Skeletal muscle satellite cell (primary cell): Measurements from ENCODE around the gene TOR1AIP1. TPM values are rescaled to one million over a fixed set of nuclear protein-coding genes. Genes with fewer than 3 reads are reported as not detected.
"Not testable (repeated sequence)": the region's sequence is repeated elsewhere in the genome, so short reads cannot be mapped to it uniquely, and the experiment has no call there.

Experiments used
- H3K27me3 ChIP-seq: 2 replicates; pipeline ENCODE4 v1.7.0; 2013; ENCODE audit warnings: low read length; ENCODE audit not compliant: control insufficient read depth, insufficient read depth
- H3K36me3 ChIP-seq: 2 replicates; pipeline ENCODE4 v1.7.0; 2013; ENCODE audit warnings: mild to moderate bottlenecking, control low read depth, low read length; ENCODE audit not compliant: insufficient read depth
- H3K4me1 ChIP-seq: 2 replicates; pipeline ENCODE4 v1.7.0; 2013; ENCODE audit warnings: low read length; ENCODE audit not compliant: control insufficient read depth, insufficient read depth
- H3K4me2 ChIP-seq: 2 replicates; pipeline ENCODE4 v1.7.0; 2013; ENCODE audit warnings: mild to moderate bottlenecking, low read length
- H3K4me3 ChIP-seq: 2 replicates; pipeline ENCODE4 v1.7.0; 2013; ENCODE audit warnings: low read length
- H3K9ac ChIP-seq: 2 replicates; pipeline ENCODE4 v1.7.0; 2013; ENCODE audit warnings: mild to moderate bottlenecking, low read depth, low read length, moderate library complexity
- H3K9me3 ChIP-seq: replicated peaks from 2 replicates; pipeline ENCODE4 v1.7.0; 2013; ENCODE audit warnings: mild to moderate bottlenecking, control low read depth, low read length
- total RNA-seq: library from RNA; depleted of rRNA; stranded (reverse); fragments of >200 nt; gene quantifications from 2 replicates; pipeline ENCODE4 v1.2.3, GENCODE V29; 2012; rRNA removed

Gene TOR1AIP1, protein sequence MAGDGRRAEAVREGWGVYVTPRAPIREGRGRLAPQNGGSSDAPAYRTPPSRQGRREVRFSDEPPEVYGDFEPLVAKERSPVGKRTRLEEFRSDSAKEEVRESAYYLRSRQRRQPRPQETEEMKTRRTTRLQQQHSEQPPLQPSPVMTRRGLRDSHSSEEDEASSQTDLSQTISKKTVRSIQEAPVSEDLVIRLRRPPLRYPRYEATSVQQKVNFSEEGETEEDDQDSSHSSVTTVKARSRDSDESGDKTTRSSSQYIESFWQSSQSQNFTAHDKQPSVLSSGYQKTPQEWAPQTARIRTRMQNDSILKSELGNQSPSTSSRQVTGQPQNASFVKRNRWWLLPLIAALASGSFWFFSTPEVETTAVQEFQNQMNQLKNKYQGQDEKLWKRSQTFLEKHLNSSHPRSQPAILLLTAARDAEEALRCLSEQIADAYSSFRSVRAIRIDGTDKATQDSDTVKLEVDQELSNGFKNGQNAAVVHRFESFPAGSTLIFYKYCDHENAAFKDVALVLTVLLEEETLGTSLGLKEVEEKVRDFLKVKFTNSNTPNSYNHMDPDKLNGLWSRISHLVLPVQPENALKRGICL
- total RNA-seq: 38.4 and 39.0 TPM in 2 replicates

DNA sequence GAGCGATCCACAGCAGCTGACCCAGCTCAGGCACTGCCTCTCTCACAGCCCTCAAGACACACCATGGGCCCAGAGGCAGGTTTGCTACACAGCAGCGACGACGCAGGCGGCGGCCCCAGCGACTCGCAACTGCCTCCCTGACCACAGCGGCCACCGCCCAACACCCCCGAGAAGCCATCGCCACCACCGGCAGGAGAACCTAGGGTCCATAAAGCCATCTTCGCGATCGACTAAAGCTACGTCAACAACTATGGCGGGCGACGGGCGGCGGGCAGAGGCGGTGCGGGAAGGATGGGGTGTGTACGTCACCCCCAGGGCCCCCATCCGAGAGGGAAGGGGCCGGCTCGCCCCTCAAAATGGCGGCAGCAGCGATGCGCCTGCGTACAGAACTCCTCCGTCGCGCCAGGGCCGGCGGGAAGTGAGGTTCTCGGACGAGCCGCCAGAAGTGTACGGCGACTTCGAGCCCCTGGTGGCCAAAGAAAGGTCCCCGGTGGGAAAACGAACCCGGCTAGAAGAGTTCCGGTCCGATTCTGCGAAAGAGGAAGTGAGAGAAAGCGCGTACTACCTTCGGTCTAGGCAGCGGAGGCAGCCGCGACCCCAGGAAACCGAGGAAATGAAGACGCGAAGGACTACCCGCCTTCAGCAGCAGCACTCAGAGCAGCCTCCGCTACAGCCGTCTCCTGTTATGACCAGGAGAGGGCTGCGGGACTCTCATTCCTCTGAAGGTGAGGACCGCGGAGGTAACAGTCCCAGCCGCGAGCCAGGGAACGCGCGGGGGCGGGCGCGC, at the start of gene TOR1AIP1:
TSS of gene TOR1AIP1 (plus strand) at position 33 of the 787 bp plus-strand sequence. CDS start at position 251, 218 bp downstream.
- no peaks in the 10 kb centered on the region for H3K9me3 ChIP-seq
- peaks cover 12% of the 10 kb centered on the region for H3K36me3 ChIP-seq
- H3K4me3 ChIP-seq: peak within 1 kb of the TSS; percentile 96
- peak within 1 kb of the TSS; percentile 97 for H3K9ac ChIP-seq
- H3K4me2 ChIP-seq: peak within 1 kb of the TSS; percentile 93
- H3K4me1 ChIP-seq: peaks cover 20% of the 10 kb centered on the region
- H3K27me3 ChIP-seq: no peaks in the 10 kb centered on the region

DNA sequence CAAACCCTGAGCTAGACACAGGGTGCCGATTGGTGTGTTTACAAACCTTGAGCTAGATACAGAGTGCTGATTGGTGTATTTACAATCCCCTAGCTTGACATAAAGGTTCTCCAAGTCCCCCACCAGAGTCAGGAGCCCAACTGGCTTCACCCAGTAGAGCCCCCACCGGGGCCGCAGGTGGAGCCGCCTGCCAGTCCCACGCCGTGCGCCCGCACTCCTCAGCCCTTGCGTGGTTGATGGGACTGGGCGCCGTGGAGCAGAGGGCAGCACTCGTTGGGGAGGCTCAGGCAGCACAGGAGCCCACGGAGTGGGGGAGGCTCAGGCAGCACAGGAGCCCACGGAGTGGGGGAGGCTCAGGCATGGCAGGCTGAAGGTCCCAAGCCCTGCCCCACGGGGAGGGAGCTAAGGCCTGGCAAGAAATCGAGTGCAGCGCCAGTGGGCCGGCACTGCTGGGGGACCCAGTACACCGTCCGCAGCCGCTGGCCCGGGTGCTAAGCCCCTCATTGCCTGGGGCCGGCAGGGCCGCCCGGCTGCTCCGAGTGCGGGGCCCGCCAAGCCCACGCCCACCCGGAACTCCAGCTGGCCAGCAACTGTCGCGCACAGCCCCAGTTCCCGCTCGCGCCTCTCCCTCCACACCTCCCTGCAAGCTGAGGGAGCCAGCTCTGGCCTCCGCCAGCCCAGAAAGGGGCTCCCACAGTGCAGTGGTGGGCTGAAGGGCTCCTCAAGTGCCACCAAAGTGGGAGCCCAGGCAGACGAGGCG, 45.2 kb upstream of the TOR1AIP1 start:
- H3K9me3 ChIP-seq, H3K27me3 ChIP-seq, H3K9ac ChIP-seq, H3K36me3 ChIP-seq, H3K4me2 ChIP-seq, H3K4me1 ChIP-seq, H3K4me3 ChIP-seq: not testable (repeated sequence)

DNA sequence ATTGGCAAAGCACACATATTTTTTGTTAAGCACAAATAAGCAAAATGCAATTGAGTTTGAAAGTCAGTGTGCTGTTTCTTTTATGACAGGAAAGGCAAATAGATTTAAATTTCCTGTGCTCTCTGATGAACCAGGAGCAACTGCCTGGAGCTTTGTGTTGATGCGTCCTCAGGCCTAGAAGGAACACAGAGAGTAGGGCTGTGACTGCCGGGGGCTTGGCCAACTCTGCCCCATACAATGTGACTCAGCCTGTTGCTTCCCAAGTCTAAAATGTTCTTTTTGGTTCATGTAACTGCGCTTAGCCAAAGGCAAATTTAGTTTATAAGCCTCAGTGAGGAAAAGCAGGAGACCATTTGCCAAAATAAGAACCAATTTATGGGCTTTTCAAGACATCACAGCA, 42.0 kb upstream of the TOR1AIP1 start:
- Histone ChIP-seq H3K36me3 (peaks cover 17% of the 10 kb centered on the region), H3K4me2 (no peak overlapping the region), H3K4me3 (no peak overlapping the region), H3K4me1 (no peaks in the 10 kb centered on the region), H3K9ac (no peak overlapping the region), H3K27me3 (no peaks in the 10 kb centered on the region), H3K9me3 (no peaks in the 10 kb centered on the region)

DNA sequence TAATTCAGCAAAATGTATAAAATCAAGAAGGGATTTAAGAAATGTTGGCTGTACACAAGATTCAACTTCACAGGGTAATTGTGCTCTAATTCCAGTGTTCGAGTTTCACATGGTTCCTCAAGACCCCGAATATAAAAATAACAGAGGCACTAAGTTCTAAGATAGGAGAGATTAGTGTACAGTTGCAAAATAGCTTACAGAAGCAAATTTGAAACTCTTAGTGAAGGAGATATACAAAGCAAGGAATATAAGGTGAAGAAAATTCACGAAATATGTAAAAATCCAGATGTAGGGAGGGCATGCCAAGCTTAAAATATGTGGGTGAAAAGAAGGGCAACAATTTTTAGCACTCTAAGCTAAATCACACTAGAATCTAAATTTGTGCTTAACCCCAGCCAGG, 33.9 kb upstream of the TOR1AIP1 start:
- no peak overlapping the region for H3K4me3 ChIP-seq
- peaks cover 67% of the 10 kb centered on the region for H3K36me3 ChIP-seq
- peaks cover 4% of the 10 kb centered on the region for H3K4me1 ChIP-seq
- H3K9me3 ChIP-seq: no peaks in the 10 kb centered on the region
- no peak overlapping the region for H3K4me2 ChIP-seq
- no peaks in the 10 kb centered on the region for H3K27me3 ChIP-seq
- no peak overlapping the region for H3K9ac ChIP-seq

DNA sequence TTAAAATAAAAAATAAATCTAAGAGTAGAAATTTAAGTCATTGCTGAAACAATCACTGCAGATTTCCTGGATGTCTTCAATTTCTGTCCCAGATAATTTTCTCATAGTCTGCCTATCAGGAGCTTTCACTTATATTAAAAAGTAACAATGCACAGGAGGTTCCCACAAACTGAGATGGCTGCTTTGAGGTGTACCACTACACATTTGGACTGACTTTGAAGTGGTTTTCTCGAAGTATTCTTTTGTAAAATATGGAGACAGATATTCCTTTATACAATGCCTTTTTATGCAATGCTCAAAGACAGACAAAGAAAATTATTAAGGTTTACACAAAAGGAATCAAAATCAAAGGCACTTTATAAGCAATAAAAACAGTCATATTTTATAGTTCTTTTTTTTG, 29.0 kb upstream of the TOR1AIP1 start:
- Histone ChIP-seq H3K4me2 (no peak overlapping the region), H3K9ac (no peak overlapping the region), H3K36me3 (peaks cover 45% of the 10 kb centered on the region), H3K9me3 (no peaks in the 10 kb centered on the region), H3K4me1 (peaks cover 4% of the 10 kb centered on the region), H3K27me3 (no peaks in the 10 kb centered on the region), H3K4me3 (no peak overlapping the region)

DNA sequence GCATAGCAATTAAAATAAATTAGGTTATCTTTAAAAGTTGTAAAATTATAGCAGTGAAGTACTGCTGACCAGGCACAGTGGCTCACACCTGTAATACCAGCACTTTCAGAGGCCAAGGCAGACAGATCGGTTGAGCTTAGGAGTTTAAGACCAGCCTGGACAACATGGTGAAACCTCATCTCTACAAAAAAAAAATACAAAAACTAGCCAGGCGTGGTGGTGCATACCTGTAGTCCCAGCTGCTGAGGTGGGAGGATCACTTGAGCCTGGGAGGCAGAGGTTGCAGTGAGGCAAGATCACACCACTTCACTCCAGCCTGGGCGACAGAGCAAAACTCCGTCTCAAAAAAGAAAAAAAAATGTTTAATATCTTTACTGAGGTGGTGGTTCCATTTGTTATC, 26.3 kb upstream of the TOR1AIP1 start:
- not testable (repeated sequence) for H3K9ac ChIP-seq, H3K4me2 ChIP-seq, H3K4me3 ChIP-seq, H3K9me3 ChIP-seq, H3K4me1 ChIP-seq, H3K27me3 ChIP-seq
- H3K36me3 ChIP-seq: peaks cover 29% of the 10 kb centered on the region

DNA sequence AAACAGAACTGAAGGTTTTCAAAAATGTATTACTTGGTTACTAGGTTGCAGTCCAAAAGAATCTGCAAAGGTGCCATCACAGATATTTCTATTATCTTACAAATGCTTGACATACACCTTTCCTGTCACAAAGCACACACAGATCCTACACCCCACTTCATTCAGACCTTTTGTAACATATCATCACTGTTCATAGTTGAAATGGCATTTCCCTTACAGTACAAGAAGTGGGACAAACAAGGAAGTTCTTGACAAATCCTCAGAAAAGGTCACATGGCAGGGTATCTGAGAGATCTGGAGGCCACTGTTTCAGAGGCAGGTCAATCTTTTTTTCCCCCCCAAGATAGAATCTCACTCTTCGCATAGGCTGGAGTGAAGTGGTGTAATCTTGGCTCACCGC, 25.8 kb upstream of the TOR1AIP1 start:
- H3K9ac ChIP-seq: no peak overlapping the region
- H3K4me2 ChIP-seq: no peak overlapping the region
- H3K36me3 ChIP-seq: peaks cover 31% of the 10 kb centered on the region
- no peaks in the 10 kb centered on the region for H3K4me1 ChIP-seq
- H3K9me3 ChIP-seq: no peaks in the 10 kb centered on the region
- no peaks in the 10 kb centered on the region for H3K27me3 ChIP-seq
- H3K4me3 ChIP-seq: no peak overlapping the region

DNA sequence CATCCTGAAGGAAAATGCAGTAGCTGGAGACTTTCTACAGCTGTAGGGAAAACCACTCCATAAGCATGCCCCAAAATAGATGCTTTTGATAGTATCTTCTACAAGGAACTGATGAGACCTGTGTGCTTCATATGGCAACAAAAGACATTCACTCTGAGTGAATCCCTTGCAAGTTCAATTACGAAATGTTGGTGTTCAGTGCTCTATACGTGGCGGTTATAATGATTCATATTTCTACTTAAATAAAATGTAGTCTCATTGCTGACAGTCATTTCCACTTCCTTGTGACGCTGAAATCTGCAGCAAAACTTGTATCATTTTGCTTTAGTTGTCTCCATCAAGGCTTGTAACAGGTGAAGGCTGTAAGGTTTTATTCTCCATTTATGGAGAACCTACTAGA, 25.1 kb upstream of the TOR1AIP1 start:
- peaks cover 32% of the 10 kb centered on the region for H3K36me3 ChIP-seq
- H3K9ac ChIP-seq: no peak overlapping the region
- H3K9me3 ChIP-seq: no peaks in the 10 kb centered on the region
- H3K27me3 ChIP-seq: no peaks in the 10 kb centered on the region
- H3K4me3 ChIP-seq: no peak overlapping the region
- no peaks in the 10 kb centered on the region for H3K4me1 ChIP-seq
- no peak overlapping the region for H3K4me2 ChIP-seq

DNA sequence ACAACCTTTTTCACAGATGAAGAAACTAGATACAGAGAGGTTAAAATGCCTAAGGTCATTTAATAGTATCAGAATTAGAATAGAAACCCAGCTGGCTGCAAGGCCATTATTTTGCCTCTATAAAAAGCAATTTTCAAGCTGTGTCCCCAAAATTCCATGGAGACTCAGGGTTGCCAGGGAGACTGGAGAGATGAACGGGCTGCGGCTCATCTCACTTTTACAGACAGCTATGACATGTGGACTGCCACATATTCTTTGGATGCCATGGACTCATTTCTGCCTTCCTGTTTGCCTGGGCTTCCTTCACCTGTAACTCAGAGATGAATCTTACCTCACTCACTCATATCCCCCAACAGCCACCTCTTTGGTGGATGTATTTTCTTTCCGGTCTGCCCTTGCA, 21.4 kb upstream of the TOR1AIP1 start:
- H3K27me3 ChIP-seq: no peaks in the 10 kb centered on the region
- no peak overlapping the region for H3K9ac ChIP-seq
- H3K9me3 ChIP-seq: no peaks in the 10 kb centered on the region
- H3K4me1 ChIP-seq: no peaks in the 10 kb centered on the region
- H3K36me3 ChIP-seq: peaks cover 63% of the 10 kb centered on the region
- H3K4me3 ChIP-seq: no peak overlapping the region
- H3K4me2 ChIP-seq: no peak overlapping the region

DNA sequence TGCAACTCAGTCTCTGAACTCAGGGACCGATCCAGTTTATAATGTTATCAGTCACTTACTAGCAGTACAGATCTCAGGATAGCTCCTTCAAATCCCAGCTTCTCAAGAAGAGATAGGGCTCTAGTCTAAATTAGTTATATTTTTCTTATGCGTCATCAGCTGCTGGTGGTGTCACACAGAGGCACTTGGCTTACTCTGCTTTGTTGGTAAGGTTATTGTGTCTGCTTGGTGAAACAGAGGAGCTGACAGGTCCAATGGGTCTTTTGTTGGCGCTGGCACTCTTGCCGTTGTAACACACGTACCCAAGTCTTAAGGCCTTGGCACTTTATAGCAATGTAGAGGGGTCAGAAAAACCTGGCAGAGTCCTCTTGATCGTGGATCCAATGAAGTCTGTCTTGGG, 16.7 kb upstream of the TOR1AIP1 start:
- no peaks in the 10 kb centered on the region for H3K9me3 ChIP-seq
- no peak overlapping the region for H3K4me2 ChIP-seq
- no peaks in the 10 kb centered on the region for H3K4me1 ChIP-seq
- H3K4me3 ChIP-seq: no peak overlapping the region
- H3K27me3 ChIP-seq: no peaks in the 10 kb centered on the region
- peaks cover 71% of the 10 kb centered on the region for H3K36me3 ChIP-seq
- no peak overlapping the region for H3K9ac ChIP-seq

DNA sequence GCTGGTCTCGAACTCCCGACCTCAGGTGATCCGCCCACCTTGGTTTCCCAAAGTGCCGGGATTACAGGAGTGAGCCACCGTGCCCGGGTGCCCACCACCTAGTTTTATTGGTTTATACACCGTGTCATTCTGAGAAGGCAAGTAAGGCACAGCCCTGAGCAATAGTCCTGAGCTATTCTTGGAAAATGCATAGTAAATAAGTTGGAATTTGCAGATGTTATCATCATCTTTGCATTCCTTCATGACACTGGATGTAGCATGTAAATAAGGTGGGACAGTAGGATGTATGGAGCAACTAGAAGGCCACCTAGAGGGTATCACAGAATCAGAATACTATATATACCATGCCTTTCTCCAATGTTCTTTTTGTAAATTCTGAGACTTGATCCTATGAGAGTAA, 15.5 kb upstream of the TOR1AIP1 start:
- no peaks in the 10 kb centered on the region for H3K9me3 ChIP-seq
- H3K36me3 ChIP-seq: peaks cover 64% of the 10 kb centered on the region
- H3K9ac ChIP-seq: no peak overlapping the region
- H3K4me1 ChIP-seq: no peaks in the 10 kb centered on the region
- no peaks in the 10 kb centered on the region for H3K27me3 ChIP-seq
- H3K4me2 ChIP-seq: no peak overlapping the region
- no peak overlapping the region for H3K4me3 ChIP-seq
